ENCODE measurements around the gene GAB1.

Gene GAB1

GRCh38 chr4:143336781-143337599 lies at the start of gene GAB1:
Gene GAB1 (plus strand): TSS chr4:143336876. CDS start chr4:143337189, 313 bp downstream.
- no peak for TF ChIP-seq ZFX (IDR thresholded peaks at IDR 0.05; ENCODE audit: borderline replicate concordance)
- TF ChIP-seq, protein P1, sequence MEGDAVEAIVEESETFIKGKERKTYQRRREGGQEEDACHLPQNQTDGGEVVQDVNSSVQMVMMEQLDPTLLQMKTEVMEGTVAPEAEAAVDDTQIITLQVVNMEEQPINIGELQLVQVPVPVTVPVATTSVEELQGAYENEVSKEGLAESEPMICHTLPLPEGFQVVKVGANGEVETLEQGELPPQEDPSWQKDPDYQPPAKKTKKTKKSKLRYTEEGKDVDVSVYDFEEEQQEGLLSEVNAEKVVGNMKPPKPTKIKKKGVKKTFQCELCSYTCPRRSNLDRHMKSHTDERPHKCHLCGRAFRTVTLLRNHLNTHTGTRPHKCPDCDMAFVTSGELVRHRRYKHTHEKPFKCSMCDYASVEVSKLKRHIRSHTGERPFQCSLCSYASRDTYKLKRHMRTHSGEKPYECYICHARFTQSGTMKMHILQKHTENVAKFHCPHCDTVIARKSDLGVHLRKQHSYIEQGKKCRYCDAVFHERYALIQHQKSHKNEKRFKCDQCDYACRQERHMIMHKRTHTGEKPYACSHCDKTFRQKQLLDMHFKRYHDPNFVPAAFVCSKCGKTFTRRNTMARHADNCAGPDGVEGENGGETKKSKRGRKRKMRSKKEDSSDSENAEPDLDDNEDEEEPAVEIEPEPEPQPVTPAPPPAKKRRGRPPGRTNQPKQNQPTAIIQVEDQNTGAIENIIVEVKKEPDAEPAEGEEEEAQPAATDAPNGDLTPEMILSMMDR (IDR thresholded peaks at IDR 0.05), result no peak
- H3K27ac ChIP-seq, result peak within 1 kb of the TSS; percentile 86

DNA sequence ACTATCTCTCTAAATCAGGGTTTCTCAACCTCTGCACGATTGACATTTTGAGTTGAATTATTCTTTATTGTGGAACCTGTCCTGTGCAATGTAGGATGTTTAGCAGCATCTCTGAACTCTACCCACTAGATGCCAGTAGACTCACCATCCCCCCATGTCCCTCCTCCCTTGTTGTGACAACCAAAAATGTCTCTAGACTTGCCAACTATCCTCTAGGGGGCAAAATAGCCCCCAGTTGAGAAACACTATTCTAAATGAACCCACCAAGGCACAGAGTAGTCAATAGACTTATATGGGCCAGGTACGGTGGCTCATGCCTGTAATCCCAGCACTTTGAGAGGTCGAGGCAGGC lies 49.1 kb upstream of the GAB1 start:
- TF ChIP-seq, protein P1 (IDR thresholded peaks at IDR 0.05), result no peak
- TF ChIP-seq ZFX (IDR thresholded peaks at IDR 0.05; ENCODE audit: borderline replicate concordance), result no peak
- H3K27ac ChIP-seq, result no peak overlapping the region

- no peak for TF ChIP-seq ZFX (IDR thresholded peaks at IDR 0.05; ENCODE audit: borderline replicate concordance)
- TF ChIP-seq, protein P1 (IDR thresholded peaks at IDR 0.05), result no peak
- H3K27ac ChIP-seq, result no peak overlapping the region
Observed at GRCh38 chr4:143288171-143288570, 48.5 kb upstream of the GAB1 start.

- H3K27ac ChIP-seq, result no peak overlapping the region
- no peak for TF ChIP-seq ZFX (IDR thresholded peaks at IDR 0.05; ENCODE audit: borderline replicate concordance)
- TF ChIP-seq, protein P1 (IDR thresholded peaks at IDR 0.05), result no peak
Observed at GRCh38 chr4:143289370-143289769, 47.3 kb upstream of the GAB1 start.

DNA sequence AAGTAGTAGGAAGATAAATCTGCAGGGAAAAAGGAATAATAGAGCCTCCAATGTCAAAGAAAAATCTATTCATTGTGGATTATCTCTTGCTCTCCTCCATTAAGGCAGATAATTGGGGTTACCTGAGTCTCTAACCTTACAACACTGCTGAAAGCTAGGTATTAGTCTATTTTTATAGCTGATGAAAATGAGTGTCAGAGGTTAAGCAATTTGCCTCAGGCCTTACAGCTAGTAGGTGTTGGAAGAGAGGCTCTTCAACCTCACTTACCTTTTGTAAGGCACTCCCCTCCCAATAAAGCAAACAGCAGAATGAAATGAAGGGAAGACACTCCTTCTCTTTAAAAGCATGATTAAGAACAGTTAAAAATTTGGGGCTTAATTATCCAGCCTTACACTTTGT lies 45.4 kb upstream of the GAB1 start:
- no peak overlapping the region for H3K27ac ChIP-seq
- TF ChIP-seq, protein P1 (IDR thresholded peaks at IDR 0.05), result no peak
- no peak for TF ChIP-seq ZFX (IDR thresholded peaks at IDR 0.05; ENCODE audit: borderline replicate concordance)

- no peak overlapping the region for H3K27ac ChIP-seq
- TF ChIP-seq ZFX (IDR thresholded peaks at IDR 0.05; ENCODE audit: borderline replicate concordance), result no peak
- TF ChIP-seq, protein P1 (IDR thresholded peaks at IDR 0.05), result no peak
Observed at GRCh38 chr4:143292858-143293257, 43.8 kb upstream of the GAB1 start.

GRCh38 chr4:143294310-143294709 lies 42.4 kb upstream of the GAB1 start:
- no peak overlapping the region for H3K27ac ChIP-seq
- TF ChIP-seq, protein P1 (IDR thresholded peaks at IDR 0.05), result no peak
- TF ChIP-seq ZFX (IDR thresholded peaks at IDR 0.05; ENCODE audit: borderline replicate concordance), result no peak

All from 22Rv1 (cell line).